NCI-H524 treated with DMSO at 0.1 percent for 48 hours (cell line): Measurements from ENCODE around the gene SEMA3D.

Experiments used
- DNase-seq: peaks from one replicate; lab custom pipeline; 2025; lab: John Stamatoyannopoulos, UW

The SEMA3D gene

DNA sequence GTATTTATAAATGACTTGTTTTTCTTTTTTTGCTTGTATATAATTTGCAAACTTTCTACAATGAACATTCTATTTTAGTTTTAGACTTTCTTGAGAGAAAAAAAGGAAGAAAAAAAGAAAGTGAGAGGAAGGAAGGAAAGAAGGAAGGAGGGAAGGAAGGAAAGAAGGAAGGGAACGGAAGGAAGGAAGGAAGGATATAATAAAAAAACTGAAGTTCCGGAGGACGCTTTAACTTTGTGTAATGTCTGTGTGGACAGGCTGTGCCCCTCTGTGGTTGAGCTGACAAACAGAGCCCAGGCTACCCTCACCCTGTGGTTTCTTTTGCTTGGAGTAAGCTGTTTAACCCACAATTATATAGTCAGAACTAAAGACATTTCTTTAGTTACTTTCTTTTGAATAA, 108.7 kb downstream of the SEMA3D start:
- DNase-seq = no peak

DNA sequence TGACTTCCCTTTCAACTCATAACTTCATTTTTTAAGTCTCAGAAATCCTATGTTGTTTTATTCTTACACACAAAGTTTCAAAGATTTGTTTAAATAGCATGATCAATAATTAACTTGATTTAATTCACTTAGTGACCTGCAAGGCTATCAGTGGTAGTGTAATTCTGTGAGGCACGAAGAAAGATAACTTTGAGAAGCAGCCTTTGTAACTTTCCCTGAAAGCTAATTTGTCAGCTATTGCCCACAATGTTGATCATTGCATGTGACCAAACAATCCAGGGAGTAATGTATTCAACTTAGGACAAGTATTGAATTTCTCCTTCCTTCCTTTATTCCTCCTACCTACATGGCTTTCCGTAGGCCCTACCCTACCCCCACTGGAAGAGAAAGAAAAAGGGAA, 111.0 kb downstream of the SEMA3D start:
- no peak for DNase-seq

DNA sequence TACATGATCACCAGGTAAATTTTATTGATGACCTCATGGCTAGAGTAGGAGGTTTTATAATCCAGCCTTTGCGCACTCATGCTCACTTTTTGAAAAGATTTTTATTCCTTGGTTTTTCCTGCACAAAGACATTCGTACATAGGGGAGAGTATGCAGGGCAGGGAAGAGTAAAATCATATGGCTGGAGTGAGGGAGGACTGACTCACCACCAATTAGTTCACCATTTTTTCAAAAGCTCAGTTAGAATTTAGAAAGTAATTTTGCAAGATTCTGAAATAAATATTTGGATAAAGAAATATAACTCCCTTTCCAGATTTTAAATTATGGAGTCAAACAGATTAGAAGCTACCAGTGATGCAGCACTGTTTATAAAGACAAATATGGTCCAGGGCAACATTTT, 111.9 kb downstream of the SEMA3D start:
- no peak for DNase-seq

DNA sequence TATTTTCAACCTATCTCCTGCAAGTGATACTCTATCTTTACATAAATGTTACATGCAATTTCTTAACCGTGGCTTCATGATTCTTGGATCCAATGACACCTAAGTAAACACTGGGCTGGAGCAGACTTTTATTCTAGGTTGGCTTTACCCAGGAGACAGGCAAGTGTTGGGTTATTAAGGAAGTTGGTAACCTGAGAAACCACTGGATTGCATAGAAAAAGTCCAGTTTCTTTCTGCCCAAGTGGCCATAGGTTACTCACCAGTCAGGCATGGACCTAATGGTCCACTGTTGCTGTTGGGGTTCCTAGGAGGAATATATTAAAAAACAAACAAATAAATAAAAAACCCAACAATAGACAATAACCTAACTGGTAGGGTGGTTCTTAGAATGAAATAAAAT, 112.8 kb downstream of the SEMA3D start:
- DNase-seq = no peak

DNA sequence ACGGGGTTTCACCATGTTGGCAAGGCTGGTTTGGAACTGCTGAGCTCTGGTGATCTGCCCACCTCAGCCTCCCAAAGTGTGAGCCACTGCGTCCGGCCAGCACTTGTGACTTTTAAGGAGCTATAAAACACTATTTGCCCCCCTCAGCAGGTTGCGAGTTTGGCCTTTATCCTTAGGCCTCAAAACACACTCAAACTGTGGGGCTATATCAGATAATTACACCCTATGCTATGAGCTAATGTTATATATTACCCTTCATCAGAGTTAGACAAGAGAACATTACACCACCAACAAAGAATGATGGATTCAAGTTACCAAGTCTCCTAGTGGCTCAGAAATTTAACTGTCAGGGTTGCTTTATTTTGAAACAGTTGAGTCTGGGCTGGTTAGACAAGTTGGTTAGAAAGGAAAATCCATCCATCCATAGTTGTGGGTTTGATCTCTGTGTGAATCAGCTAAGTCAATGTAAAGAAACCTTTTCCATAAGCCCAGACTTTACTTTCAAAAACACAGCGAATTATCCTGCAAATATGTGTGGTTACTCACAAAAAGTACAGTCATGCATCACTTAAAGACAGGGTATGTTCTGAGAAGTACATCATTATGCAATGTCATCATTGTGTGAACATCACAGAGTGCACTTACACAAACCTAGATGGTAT, 115.8 kb downstream of the SEMA3D start:
- DNase-seq = no peak

DNA sequence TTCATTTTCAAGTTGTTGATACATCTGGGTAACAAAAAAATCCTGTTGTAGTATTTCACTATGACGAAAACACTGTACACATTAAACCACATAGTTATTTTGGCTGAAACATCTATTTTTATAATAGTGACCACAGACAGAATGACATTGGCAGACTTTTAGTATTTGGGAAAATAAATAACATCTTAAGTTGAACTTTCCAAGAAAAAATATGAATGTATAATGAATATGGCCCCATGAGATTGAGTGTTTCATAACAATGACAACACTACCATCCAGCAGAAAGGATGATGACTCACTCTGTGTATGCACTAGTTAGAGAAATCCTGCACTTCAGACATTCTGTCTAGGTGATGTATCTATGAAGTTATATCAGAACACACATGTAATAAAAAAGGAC, 118.1 kb downstream of the SEMA3D start:
- no peak for DNase-seq

DNA sequence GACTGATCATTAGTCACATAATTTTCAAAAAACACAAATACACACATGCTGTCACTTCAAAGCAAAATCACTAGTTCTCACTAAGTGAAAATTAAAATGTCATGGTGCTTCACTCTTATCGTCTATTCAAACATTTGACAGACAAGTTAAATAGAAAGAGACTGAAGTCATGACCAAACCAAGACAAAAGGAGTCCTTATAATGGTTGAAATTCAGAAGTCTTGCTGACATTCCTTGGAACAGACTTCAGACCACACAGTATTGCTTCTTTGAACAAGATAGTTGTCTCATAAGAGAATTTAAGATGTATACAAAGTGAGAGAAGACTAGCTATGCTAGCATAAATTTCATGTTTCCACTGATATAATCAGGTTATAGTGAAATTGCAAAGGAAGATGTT, 119.5 kb downstream of the SEMA3D start:
- no peak for DNase-seq

DNA sequence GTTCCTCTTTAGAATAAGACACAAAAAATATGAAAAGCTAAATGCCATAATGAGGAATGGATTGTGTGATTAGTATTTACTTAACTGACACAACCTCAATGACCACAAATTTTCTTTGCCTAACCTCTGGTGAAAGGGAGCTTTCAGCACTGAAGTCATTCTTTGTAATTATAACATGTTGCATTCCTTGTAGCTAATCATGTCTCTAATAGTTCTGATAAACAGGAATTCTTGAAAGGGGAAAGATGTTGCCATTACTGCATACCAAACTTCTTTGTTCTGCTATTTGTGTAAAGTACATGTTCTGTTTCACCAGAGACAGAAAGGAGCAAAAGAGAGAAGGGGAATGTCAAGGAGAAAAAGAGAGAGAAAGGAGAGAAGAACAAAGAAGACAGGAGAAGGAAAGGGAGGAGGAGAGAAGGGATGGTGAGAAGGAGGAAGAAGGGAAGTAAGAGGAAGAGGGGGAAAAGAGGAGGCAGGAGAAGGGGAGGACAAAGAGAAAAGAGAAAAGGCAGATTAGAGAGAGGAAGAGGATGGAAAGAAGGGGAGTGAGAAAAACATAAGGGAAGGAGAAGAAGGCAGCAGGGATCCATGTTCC, 120.9 kb downstream of the SEMA3D start:
- DNase-seq = no peak

DNA sequence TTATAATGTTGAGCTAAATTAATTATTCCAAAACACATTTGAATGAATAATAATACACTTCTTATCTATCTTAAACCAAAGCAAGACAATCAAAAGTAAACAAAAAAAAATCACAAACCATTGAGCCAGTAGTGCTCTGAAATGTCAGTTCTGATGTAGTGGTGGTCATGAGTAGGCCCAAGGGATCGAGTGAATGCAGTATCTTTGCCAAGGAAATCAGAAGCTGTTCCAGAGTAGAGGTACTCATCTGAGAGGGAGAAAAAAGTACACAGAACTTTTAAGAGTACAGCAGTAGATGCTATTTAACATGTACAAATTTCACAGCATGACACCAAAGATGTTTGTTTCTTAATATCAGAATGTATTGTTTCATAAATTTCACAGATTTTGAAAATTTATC, 121.5 kb downstream of the SEMA3D start:
- no peak for DNase-seq

DNA sequence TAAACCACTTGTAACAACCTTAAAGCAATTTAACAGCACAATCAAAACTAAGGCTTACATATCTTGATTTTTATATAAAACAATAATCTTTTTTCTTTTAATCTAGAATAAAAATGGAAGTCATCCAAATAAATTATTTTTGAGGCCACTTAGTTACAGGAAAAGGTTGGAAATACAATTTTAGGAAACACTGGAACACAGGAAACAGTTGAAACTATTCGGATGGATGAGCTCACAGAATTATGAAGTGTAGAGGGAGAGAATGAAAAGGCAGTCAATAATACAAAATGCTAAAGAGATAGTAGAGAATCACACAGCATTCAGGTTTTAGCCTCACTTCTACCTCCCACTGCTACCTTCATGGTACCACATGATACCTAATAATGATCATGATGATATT, 124.2 kb downstream of the SEMA3D start:
- no peak for DNase-seq

DNA sequence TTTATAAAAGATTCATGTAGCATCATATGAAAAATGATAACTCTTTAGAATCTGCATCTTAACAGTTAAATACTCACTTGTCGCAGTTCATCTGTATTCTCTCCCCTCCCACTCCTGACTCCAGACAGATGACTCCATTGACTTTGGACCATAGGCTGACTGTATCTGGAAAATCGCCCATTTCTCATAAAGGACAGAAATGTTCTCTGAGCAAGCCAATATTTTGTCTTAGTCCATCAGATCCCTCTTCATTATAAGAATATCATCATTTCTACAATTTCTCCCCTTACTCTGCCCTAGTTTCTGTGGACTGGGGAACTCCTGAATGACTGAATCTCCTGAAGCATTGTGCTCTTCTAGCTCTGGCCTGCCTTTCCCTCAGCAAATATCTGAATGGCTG, 125.4 kb downstream of the SEMA3D start:
- no peak for DNase-seq

DNA sequence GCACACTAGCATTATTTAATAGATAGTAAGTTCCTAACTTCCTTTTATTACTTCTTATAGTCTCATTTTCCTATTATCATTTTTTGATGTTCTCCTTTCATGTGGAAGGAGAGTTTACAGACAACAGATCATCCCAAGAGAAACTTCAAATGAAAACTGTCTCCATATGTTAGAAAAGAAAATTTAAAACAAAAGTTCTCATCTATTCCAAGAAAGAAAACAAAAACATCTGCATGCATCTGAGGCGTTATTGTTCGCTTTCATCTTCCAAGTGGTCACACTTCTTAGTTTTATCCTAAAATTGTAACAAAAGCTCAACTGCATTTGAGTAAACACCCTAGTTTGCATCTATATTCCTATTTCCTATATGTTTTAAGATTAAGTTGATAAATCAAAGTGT, 126.2 kb downstream of the SEMA3D start:
- DNase-seq = no peak

DNA sequence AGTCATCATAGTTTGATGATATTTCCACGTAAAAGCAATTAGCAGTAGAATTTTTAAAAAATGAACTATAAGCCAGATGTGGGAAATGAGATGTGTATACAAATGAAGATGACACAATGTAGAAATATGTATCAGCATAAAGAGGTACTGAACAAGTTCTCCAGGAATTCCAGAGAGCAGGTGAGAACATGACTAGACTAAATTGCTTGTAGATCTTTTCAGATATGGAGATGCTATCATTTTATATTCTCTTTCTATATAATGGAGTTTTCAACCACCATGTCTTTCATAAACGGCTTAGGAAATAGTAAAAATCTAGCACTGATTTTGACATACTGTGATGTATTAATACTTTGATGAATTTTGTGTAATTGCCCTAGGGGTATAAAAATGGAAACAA, 130.9 kb downstream of the SEMA3D start:
- DNase-seq = no peak

DNA sequence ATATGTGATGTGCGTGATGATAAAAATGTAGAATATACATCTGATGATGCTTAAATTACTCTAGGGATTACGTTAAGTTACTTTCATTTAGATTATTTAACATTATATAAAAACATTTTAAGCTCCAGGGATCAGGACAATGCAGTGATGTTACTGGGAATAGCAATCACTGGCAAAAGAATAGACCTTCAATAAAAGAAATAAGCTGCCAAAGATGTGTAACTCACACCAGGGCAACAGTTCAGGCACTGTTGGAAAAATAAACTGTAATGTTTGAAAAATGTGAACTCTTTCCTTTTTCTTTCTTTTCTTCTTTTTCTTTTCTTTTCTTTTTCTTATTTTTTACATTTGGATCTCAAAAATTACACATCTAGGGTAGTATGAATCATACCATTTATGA, 131.7 kb downstream of the SEMA3D start:
- no peak for DNase-seq

DNA sequence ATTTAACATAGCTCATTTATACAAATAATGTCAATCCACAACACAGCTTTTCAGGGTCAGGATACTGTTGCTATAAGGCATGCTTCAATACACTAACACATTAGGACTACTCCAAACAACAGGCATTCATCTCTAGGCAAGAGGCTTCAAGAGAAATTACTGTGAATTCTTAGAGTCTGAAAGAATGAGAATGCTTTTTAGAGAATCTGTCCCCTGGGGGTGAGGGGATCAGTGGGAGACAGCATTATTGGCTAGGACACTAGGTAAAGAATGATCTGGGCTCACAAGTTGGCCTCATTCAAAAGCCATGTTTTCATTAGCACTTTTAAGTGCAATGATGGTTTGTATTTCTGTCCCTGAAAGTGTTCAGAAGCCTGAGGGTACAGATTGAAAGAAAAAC, 132.6 kb downstream of the SEMA3D start:
- no peak for DNase-seq

DNA sequence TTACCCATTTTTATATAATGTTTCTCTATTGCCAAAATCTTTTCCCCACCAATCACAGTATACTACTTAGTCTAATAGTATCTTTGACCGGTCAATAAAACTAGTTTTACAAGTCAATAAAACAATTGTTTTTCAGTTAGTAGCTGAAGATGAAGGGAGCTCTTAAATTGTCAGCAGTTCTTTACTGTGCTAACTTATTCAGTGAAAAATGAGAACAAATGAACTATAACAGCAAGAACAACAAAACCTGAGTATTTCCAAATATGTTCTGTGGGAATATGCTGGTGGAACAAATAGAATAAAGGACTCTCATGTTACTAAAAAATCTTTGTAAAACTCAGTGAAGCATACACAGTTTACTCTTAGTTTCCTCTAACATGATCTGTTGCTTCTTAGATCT, 134.0 kb downstream of the SEMA3D start:
- no peak for DNase-seq

DNA sequence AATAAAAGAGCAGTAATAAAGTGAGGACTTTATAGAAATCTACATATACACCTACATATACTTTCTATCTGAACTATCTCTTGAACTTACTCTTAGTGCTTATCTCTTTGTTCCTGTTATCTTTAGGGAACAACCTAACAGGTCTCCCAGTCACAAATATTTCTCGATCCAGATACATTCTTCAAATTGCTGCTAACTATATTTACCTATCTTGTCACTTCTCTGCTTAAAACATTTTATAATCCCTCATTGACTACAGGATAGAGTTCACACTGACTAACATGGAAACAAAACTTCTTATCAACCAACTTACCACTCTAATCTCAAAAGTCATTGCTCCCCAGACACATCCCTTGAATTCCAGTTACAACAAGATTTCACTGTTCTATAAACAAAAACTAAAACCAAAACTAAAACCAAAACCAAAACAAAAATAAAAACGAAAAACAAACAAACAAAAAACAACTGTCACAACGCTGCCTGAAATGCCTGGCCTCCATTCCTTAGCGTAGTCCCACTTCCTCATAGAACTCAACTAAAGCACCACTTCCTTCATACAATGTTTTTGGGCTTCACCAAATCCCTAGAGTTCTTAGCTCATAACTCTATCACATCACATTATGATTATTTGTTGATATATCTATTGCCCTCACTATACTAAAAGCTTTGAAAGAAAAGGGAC, 134.7 kb downstream of the SEMA3D start:
- DNase-seq = no peak

DNA sequence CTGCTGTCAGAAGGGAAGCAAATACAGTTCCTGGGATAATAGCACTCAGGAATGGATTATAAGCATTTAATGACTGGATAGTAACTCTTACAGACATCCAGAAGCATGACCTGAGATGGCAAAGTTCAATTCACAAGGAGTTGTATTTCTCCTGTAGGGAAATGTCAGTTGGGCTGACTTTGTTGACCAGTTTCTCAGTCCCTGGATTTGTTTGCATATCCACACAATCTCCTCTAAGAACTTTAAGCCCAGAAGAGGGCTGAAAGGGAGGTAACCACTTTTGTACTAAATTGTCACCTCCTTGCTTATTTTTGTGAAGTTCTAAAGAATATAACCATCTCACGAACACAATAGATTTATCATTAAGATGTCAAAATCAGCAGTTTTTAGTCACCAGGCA, 140.3 kb downstream of the SEMA3D start:
- no peak for DNase-seq

DNA sequence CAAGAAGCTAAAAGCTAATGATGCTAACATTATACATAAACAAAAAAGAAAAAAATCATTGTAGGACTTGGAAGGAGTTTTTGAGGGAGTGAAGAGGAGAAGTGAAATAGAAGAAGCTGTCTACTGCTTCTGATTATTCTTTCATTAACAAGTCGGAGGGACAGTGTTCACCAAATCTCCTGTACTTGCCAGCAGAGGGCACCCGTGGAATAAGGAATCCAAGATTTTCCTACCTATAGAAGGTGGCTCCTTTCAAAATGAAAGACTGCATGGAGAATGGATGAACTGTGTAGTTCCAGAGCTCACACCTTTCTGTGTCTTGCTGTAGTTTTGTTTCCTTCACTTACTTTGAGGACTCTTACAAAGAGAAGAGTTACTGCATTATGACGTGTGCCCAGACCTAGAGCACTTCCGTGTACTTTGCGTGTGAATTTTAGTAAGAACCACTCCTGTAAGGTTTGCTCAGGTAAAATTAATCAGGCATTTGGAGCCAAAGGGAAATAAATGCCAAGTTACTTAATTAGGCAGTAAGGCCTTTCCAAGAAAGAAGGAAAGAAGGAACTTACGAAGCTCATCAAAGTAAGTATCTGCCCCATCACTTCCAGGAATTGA, 145.1 kb downstream of the SEMA3D start:
- no peak for DNase-seq

DNA sequence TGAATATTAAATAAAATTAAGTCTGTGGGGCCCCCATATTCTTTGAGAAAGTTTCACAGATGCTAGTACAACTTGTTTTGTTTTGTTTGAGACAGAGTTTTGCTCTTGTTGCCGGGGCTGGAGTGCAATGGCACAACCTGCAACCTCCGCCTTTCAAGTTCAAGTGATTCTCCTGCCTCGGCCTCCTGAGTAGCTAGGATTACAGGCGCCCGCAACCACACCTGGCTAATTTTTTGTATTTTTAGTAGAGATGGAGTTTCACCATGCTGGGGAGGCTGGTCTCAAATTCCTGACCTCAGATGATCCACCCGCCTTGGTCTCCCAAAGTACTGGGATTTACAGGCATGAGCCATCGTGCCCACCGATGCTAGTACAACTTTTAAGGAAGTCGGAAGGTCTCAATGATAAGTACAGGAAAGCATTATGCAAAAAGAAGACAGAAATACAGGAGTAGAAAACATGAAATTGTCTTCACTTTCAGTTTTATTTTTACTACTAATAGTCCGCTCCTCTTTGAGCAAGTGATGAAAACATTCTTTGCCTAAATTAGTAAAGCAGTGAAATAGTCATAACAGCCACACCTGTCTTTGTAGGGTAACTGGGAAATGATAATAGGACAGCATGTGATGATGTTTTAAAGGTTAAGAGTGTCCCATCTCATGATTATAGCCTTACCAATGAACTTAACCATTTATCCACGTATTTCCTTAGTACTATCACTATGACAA, 147.5 kb downstream of the SEMA3D start:
- DNase-seq = no peak

DNA sequence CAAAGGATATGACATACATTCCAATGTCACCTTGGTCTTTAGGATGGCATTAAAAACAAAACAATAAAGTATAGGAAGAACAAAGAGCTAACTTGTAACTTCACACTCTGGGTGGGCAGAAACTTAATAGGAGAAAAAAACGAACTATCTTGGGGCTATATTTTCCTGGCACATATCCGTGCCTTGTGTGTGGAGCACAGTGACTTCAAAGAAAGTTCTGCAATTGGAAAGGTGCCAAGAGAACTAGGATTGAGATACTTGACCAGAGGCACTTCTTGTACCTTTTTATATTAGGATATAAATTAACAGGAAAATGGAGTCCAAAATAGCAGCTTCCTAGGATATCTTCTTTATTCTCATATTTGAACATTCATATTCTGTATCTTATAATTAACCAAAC, 148.4 kb downstream of the SEMA3D start:
- no peak for DNase-seq

DNA sequence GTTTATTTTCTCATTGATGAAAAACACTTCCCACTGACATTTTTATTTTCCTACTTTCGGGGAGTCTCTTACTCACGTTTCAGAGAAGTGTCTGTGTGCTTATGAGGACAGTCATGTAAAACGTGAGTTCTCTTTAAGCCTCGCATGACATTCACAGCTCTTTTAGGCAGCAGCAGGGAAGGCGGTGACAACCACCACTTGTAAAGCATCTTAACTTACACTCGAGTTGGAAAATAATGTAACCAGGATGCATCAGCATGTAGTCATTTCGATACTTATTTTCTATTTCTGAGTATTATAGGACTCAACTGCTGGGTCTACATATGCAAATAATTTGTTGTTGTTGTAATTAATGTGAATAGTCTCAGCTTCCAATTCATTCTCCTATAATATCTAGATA, 153.6 kb downstream of the SEMA3D start:
- no peak for DNase-seq

DNA sequence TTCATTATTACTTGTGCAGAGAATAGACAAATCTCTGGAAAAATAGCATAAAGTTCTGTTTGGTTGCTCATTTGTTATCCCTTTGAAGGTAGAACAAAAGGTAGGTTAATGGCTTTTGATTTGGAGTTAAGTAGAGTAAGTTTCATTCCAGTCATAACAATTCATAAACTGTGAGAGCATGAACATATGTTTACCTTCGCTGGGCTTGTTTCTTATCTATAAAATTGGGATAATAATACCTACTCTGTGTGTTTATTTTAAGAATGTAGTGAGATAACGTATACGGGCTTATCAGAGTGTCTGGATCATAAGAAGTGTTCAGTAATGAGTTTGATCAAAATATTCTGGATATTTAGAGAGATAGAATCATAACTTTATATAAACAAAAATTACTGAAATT, 155.4 kb downstream of the SEMA3D start:
- DNase-seq = no peak
